NCI-H460 (cell line): ENCODE measurements around the gene NAPG. TPM values are rescaled to one million over a fixed set of nuclear protein-coding genes. Genes with fewer than 3 reads are reported as not detected.
"Not testable (repeated sequence)": the region's sequence is repeated elsewhere in the genome, so short reads cannot be mapped to it uniquely, and the experiment has no call there.

Source experiments
- DNase-seq: peaks from one replicate; pipeline ENCODE4 v3.0.0-alpha.2; 2016; ENCODE audit warnings: low read depth; ENCODE audit errors: extremely low read depth
- total RNA-seq: library from RNA; depleted of rRNA; stranded (reverse); fragments of >200 nt; shearing (Covaris generic); gene quantifications from 2 replicates; pipeline ENCODE4 v1.2.3, GENCODE V29; 2014

Gene NAPG
- total RNA-seq, 1 experiment from 2014 or later: 30.8 TPM

GRCh38 chr18:10511236-10511635, 14.6 kb upstream of the NAPG start:
- DNase-seq: no peak

GRCh38 chr18:10514082-10514481, 11.7 kb upstream of the NAPG start:
- no peak for DNase-seq

GRCh38 chr18:10514601-10515000, 11.2 kb upstream of the NAPG start:
- no peak for DNase-seq

- DNase-seq: no peak
Observed at GRCh38 chr18:10515456-10515855, 10.4 kb upstream of the NAPG start.

GRCh38 chr18:10516078-10516477, 9.7 kb upstream of the NAPG start:
- no peak for DNase-seq

GRCh38 chr18:10518595-10519255, 7.1 kb upstream of the NAPG start:
- DNase-seq: no peak

GRCh38 chr18:10519366-10519765, 6.5 kb upstream of the NAPG start:
- DNase-seq: no peak

GRCh38 chr18:10519999-10520935, 5.6 kb upstream of the NAPG start:
- peak; percentile 70 for DNase-seq

- no peak for DNase-seq
Observed at GRCh38 chr18:10521566-10521965, 4.3 kb upstream of the NAPG start.

GRCh38 chr18:10522574-10522973, 3.3 kb upstream of the NAPG start:
- DNase-seq: no peak

GRCh38 chr18:10523544-10523943, 2.3 kb upstream of the NAPG start:
- DNase-seq: no peak

- DNase-seq: no peak
Observed at GRCh38 chr18:10524507-10525370, 1.1 kb upstream of the NAPG start.

- no peak for DNase-seq
Observed at GRCh38 chr18:10525371-10525691, 496 bp upstream of the NAPG start.

- DNase-seq: no peak
Observed at GRCh38 chr18:10526561-10526949, 728 bp downstream of the NAPG start.

GRCh38 chr18:10528439-10528838, 2.6 kb downstream of the NAPG start:
- DNase-seq: no peak

- no peak for DNase-seq
Observed at GRCh38 chr18:10530002-10530401, 4.2 kb downstream of the NAPG start.

- DNase-seq: no peak
Observed at GRCh38 chr18:10530852-10531251, 5.0 kb downstream of the NAPG start.

- no peak for DNase-seq
Observed at GRCh38 chr18:10533111-10533510, 7.3 kb downstream of the NAPG start.

GRCh38 chr18:10536280-10536679, 10.5 kb downstream of the NAPG start:
- no peak for DNase-seq

GRCh38 chr18:10537765-10538164, 11.9 kb downstream of the NAPG start:
- no peak for DNase-seq

- DNase-seq: not testable (repeated sequence)
Observed at GRCh38 chr18:10539124-10539523, 13.3 kb downstream of the NAPG start.
